ENCODE results near the gene NPHS1. TPM values are rescaled to one million over a fixed set of nuclear protein-coding genes. Genes with fewer than 3 reads are reported as not detected.

Gene NPHS1
- total and polyA plus RNA-seq, 2 experiments from 2014 or later, result 0.30 to 0.76 TPM

DNA sequence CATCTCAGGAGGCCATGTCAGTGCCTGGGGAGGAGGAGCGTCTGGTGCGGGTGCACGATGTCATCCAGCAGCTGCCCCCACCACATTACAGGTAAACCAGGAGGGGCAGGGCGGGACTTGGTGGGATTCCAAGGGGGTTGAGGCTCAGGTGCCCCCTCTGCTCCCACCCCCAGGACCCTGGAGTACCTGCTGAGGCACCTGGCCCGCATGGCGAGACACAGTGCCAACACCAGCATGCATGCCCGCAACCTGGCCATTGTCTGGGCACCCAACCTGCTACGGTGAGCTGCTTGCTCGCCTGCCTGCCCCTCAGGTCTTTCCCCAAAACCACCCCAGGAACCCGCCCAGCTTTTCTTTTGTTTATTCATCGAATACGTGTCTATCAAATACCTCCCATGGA lies 69.7 kb downstream of the NPHS1 start:
- no peaks in the 10 kb centered on the region for H3K36me3 ChIP-seq (replicated peaks; ENCODE audit: insufficient read depth, low read depth)
- H4K20me1 ChIP-seq (ENCODE audit: insufficient read depth, poor library complexity, severe bottlenecking), result no peaks in the 10 kb centered on the region
- 98% methylated on average over 12 of the region's 12 CpGs for WGBS (ENCODE audit: low lambda C conversion rate, missing lambda C conversion rate)
- no peaks in the 10 kb centered on the region for H3K27me3 ChIP-seq
- no peaks in the 10 kb centered on the region for H3K4me1 ChIP-seq (ENCODE audit: insufficient read depth)
- no peaks in the 10 kb centered on the region for H3K9me2 ChIP-seq (replicated peaks; ENCODE audit: insufficient read depth)
- no peak for DNase-seq (ENCODE audit: low spot score)
- H3K79me2 ChIP-seq, result no peaks in the 10 kb centered on the region
- H2AFZ ChIP-seq, result no peak overlapping the region
- H3K9me3 ChIP-seq (ENCODE audit: low read depth), result no peaks in the 10 kb centered on the region
- no peak overlapping the region for H3K4me2 ChIP-seq
- H3K4me3 ChIP-seq, result no peak overlapping the region
- no peak for TF ChIP-seq EZH2 (IDR thresholded peaks at IDR 0.05; ENCODE audit: borderline replicate concordance)
- no peak for TF ChIP-seq EZH2phosphoT487 (IDR thresholded peaks at IDR 0.05; ENCODE audit: low read depth, severe bottlenecking, unreplicated experiment)
- TF ChIP-seq, protein P1, sequence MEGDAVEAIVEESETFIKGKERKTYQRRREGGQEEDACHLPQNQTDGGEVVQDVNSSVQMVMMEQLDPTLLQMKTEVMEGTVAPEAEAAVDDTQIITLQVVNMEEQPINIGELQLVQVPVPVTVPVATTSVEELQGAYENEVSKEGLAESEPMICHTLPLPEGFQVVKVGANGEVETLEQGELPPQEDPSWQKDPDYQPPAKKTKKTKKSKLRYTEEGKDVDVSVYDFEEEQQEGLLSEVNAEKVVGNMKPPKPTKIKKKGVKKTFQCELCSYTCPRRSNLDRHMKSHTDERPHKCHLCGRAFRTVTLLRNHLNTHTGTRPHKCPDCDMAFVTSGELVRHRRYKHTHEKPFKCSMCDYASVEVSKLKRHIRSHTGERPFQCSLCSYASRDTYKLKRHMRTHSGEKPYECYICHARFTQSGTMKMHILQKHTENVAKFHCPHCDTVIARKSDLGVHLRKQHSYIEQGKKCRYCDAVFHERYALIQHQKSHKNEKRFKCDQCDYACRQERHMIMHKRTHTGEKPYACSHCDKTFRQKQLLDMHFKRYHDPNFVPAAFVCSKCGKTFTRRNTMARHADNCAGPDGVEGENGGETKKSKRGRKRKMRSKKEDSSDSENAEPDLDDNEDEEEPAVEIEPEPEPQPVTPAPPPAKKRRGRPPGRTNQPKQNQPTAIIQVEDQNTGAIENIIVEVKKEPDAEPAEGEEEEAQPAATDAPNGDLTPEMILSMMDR (IDR thresholded peaks at IDR 0.05; ENCODE audit: poor library complexity), result no peak
- no peak overlapping the region for H3K27ac ChIP-seq

DNA sequence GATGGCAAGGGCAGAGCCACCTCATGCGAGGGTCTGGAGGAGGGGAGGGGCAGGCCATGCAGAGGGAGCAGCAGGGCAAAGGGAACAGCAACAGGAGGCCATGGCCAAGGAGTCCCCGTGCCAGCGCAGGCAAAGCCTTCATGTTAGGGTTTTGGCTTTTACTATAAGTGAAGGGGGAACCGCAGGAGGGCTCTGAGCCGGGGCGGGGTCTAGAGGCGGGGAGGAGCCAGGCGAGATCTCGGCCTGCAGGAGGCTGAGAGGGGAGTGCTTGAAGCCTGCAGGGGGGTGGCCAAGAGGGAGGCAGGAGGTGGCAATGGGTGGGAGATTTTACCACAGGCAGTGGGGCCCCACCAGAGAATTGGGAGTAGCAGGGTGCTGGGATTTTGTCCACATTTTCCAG lies 70.7 kb downstream of the NPHS1 start:
- WGBS (ENCODE audit: low lambda C conversion rate, missing lambda C conversion rate), result 85% methylated on average over 8 of the region's 9 CpGs
- Histone ChIP-seq H3K9me2 (replicated peaks; ENCODE audit: insufficient read depth) (no peaks in the 10 kb centered on the region), H3K27ac (no peak overlapping the region), H4K20me1 (ENCODE audit: insufficient read depth, poor library complexity, severe bottlenecking) (no peaks in the 10 kb centered on the region), H3K4me2 (no peak overlapping the region), H3K79me2 (no peaks in the 10 kb centered on the region), H3K9me3 (ENCODE audit: low read depth) (no peaks in the 10 kb centered on the region), H3K4me3 (no peak overlapping the region), H3K27me3 (no peaks in the 10 kb centered on the region), H3K4me1 (ENCODE audit: insufficient read depth) (peaks cover 4% of the 10 kb centered on the region), H3K36me3 (replicated peaks; ENCODE audit: insufficient read depth, low read depth) (no peaks in the 10 kb centered on the region), H2AFZ (no peak overlapping the region)
- DNase-seq (ENCODE audit: low spot score), result no peak
- TF ChIP-seq, protein P1 (IDR thresholded peaks at IDR 0.05; ENCODE audit: poor library complexity), result no peak
- TF ChIP-seq EZH2 (IDR thresholded peaks at IDR 0.05; ENCODE audit: borderline replicate concordance) (no peak), EZH2phosphoT487 (IDR thresholded peaks at IDR 0.05; ENCODE audit: low read depth, severe bottlenecking, unreplicated experiment) (no peak)

DNA sequence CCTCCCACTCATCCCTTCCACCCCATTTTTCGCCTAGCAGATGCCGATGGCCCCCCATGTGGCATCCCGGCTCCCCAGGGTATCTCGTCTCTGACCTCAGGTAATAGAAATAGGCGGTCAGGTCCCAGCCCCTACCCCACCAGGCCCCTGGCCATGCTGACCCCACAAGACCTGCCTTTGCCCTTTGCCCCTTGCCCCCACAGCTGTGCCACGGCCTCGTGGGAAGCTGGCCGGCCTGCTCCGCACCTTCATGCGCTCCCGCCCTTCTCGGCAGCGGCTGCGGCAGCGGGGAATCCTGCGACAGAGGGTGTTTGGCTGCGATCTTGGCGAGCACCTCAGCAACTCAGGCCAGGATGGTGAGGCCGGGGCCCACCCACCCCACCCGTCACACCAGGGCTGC lies 71.6 kb downstream of the NPHS1 start:
- Histone ChIP-seq H2AFZ (no peak overlapping the region), H3K79me2 (peaks cover 4% of the 10 kb centered on the region), H3K4me2 (no peak overlapping the region), H3K4me3 (no peak overlapping the region), H3K9me2 (replicated peaks; ENCODE audit: insufficient read depth) (no peaks in the 10 kb centered on the region), H3K27me3 (no peaks in the 10 kb centered on the region), H3K36me3 (replicated peaks; ENCODE audit: insufficient read depth, low read depth) (no peaks in the 10 kb centered on the region), H3K9me3 (ENCODE audit: low read depth) (no peaks in the 10 kb centered on the region), H3K27ac (no peak overlapping the region), H4K20me1 (ENCODE audit: insufficient read depth, poor library complexity, severe bottlenecking) (no peaks in the 10 kb centered on the region), H3K4me1 (ENCODE audit: insufficient read depth) (peaks cover 10% of the 10 kb centered on the region)
- TF ChIP-seq, protein P1 (IDR thresholded peaks at IDR 0.05; ENCODE audit: poor library complexity), result no peak
- TF ChIP-seq EZH2 (IDR thresholded peaks at IDR 0.05; ENCODE audit: borderline replicate concordance) (no peak), EZH2phosphoT487 (IDR thresholded peaks at IDR 0.05; ENCODE audit: low read depth, severe bottlenecking, unreplicated experiment) (no peak)
- no peak for DNase-seq (ENCODE audit: low spot score)
- WGBS (ENCODE audit: low lambda C conversion rate, missing lambda C conversion rate), result 93% methylated on average over 20 of the region's 20 CpGs

DNA sequence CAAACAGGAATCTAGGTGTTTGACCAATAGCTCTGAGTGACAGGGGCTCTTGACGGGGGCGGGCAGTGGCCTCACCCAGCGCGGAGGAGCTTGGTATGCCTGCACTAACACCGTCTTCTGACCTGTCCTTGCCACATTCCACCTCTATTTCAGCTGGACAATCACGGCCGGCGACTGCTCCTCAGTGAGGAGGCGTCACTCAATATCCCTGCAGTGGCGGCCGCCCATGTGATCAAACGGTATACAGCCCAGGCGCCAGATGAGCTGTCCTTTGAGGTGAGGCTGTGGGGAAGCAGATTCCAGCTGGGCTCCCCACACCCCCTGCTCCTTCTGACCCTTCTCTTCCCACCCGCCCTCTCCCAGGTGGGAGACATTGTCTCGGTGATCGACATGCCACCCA lies 72.2 kb downstream of the NPHS1 start:
- no peak overlapping the region for H3K4me2 ChIP-seq
- H3K79me2 ChIP-seq, result peaks cover 4% of the 10 kb centered on the region
- H3K36me3 ChIP-seq (replicated peaks; ENCODE audit: insufficient read depth, low read depth), result no peaks in the 10 kb centered on the region
- no peaks in the 10 kb centered on the region for H3K9me2 ChIP-seq (replicated peaks; ENCODE audit: insufficient read depth)
- H3K9me3 ChIP-seq (ENCODE audit: low read depth), result no peaks in the 10 kb centered on the region
- no peaks in the 10 kb centered on the region for H3K27me3 ChIP-seq
- no peak overlapping the region for H3K27ac ChIP-seq
- no peaks in the 10 kb centered on the region for H4K20me1 ChIP-seq (ENCODE audit: insufficient read depth, poor library complexity, severe bottlenecking)
- no peak for DNase-seq (ENCODE audit: low spot score)
- peaks cover 10% of the 10 kb centered on the region for H3K4me1 ChIP-seq (ENCODE audit: insufficient read depth)
- no peak overlapping the region for H2AFZ ChIP-seq
- 95% methylated on average over 16 of the region's 16 CpGs for WGBS (ENCODE audit: low lambda C conversion rate, missing lambda C conversion rate)
- no peak overlapping the region for H3K4me3 ChIP-seq
- TF ChIP-seq, protein P1 (IDR thresholded peaks at IDR 0.05; ENCODE audit: poor library complexity), result no peak
- TF ChIP-seq EZH2 (IDR thresholded peaks at IDR 0.05; ENCODE audit: borderline replicate concordance), result no peak
- no peak for TF ChIP-seq EZH2phosphoT487 (IDR thresholded peaks at IDR 0.05; ENCODE audit: low read depth, severe bottlenecking, unreplicated experiment)
